ENCODE data around the gene SBSN.

The SBSN gene

GRCh38 chr19:35560271-35560670 is 32.2 kb upstream of the SBSN start:
- ATAC-seq (ENCODE audit: insufficient read depth, low read depth): no peak
- Histone ChIP-seq H3K27ac (ENCODE audit: low read length) (no peak overlapping the region), H3K79me2 (ENCODE audit: insufficient read depth, low read length) (no peaks in the 10 kb centered on the region)

GRCh38 chr19:35559781-35560180 is 31.7 kb upstream of the SBSN start:
- Histone ChIP-seq H3K27me3 (ENCODE audit: insufficient read depth, low read length, poor library complexity) (no peaks in the 10 kb centered on the region), H3K4me1 (ENCODE audit: insufficient read depth, low read length) (no peaks in the 10 kb centered on the region), H3K9ac (ENCODE audit: low read depth, low read length) (no peak overlapping the region), H3K9me3 (ENCODE audit: insufficient read depth, low read length, severe bottlenecking) (no peaks in the 10 kb centered on the region), H3K36me3 (ENCODE audit: insufficient read depth, low read length) (no peaks in the 10 kb centered on the region), H3K79me2 (ENCODE audit: insufficient read depth, low read length) (no peaks in the 10 kb centered on the region), H3K4me2 (ENCODE audit: insufficient read depth, low read length) (no peak overlapping the region), H2AFZ (ENCODE audit: low read depth, low read length) (no peak overlapping the region), H3K4me3 (ENCODE audit: low read depth in 1 of 2, low read length in 2 of 2) (no peak overlapping the region), H4K20me1 (ENCODE audit: insufficient read depth, low read length) (0 out of 2 replicates have a peak, but pooled peaks cover 5% of the 10 kb centered on the region), H3K27ac (ENCODE audit: low read length) (no peak overlapping the region)
- ATAC-seq (ENCODE audit: insufficient read depth, low read depth) (no peak), DNase-seq (no peak)
- TF ChIP-seq EZH2 (IDR thresholded peaks at IDR 0.05; ENCODE audit: borderline replicate concordance, low read depth, low read length, severe bottlenecking) (no peak), CTCF (IDR thresholded peaks at IDR 0.05; ENCODE audit: borderline replicate concordance, extremely low read depth, low read length, poor library complexity, severe bottlenecking) (no peak)

More at GRCh38 chr19:35560271-35560670, 32.2 kb upstream of the SBSN start:
- no peak overlapping the region for H3K4me2 ChIP-seq (ENCODE audit: insufficient read depth, low read length)
- no peaks in the 10 kb centered on the region for H3K36me3 ChIP-seq (ENCODE audit: insufficient read depth, low read length)
- no peak overlapping the region for H2AFZ ChIP-seq (ENCODE audit: low read depth, low read length)
- DNase-seq: no peak
- H3K27me3 ChIP-seq (ENCODE audit: insufficient read depth, low read length, poor library complexity): no peaks in the 10 kb centered on the region
- H3K4me3 ChIP-seq (ENCODE audit: low read depth in 1 of 2, low read length in 2 of 2): no peak overlapping the region
- H3K9ac ChIP-seq (ENCODE audit: low read depth, low read length): no peak overlapping the region
- 0 out of 2 replicates have a peak, but pooled peaks cover 2% of the 10 kb centered on the region for H4K20me1 ChIP-seq (ENCODE audit: insufficient read depth, low read length)
- no peaks in the 10 kb centered on the region for H3K4me1 ChIP-seq (ENCODE audit: insufficient read depth, low read length)
- no peaks in the 10 kb centered on the region for H3K9me3 ChIP-seq (ENCODE audit: insufficient read depth, low read length, severe bottlenecking)
- no peak for TF ChIP-seq EZH2 (IDR thresholded peaks at IDR 0.05; ENCODE audit: borderline replicate concordance, low read depth, low read length, severe bottlenecking)

DNA sequence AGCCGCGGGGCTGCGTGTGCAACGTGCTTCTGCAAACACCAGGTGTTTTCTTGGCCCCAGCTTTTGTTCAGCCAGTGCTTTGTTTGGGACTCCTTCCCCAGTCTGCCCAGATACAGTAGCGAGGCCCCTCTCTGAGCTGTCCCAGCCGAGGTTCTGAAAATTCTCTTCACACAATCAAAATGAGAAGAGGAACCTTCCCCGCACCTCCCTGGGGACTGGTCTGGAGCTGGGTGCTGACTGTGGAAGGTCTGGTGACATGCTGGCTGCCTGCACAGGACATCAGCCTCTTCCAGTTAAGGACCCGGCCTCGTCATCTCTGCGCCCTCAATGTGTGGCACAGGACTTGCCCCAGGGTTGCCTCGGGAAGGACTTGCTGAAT is 31.2 kb upstream of the SBSN start:
- Histone ChIP-seq H3K27me3 (ENCODE audit: insufficient read depth, low read length, poor library complexity) (no peaks in the 10 kb centered on the region), H3K4me3 (ENCODE audit: low read depth in 1 of 2, low read length in 2 of 2) (no peak overlapping the region), H3K9me3 (ENCODE audit: insufficient read depth, low read length, severe bottlenecking) (no peaks in the 10 kb centered on the region), H3K27ac (ENCODE audit: low read length) (no peak overlapping the region), H2AFZ (ENCODE audit: low read depth, low read length) (no peak overlapping the region), H3K36me3 (ENCODE audit: insufficient read depth, low read length) (no peaks in the 10 kb centered on the region), H3K79me2 (ENCODE audit: insufficient read depth, low read length) (no peaks in the 10 kb centered on the region), H3K9ac (ENCODE audit: low read depth, low read length) (no peak overlapping the region), H4K20me1 (ENCODE audit: insufficient read depth, low read length) (0 out of 2 replicates have a peak, but pooled peaks cover 5% of the 10 kb centered on the region), H3K4me2 (ENCODE audit: insufficient read depth, low read length) (no peak overlapping the region), H3K4me1 (ENCODE audit: insufficient read depth, low read length) (no peaks in the 10 kb centered on the region)
- DNase-seq (no peak), ATAC-seq (ENCODE audit: insufficient read depth, low read depth) (no peak)
- TF ChIP-seq CTCF (IDR thresholded peaks at IDR 0.05; ENCODE audit: borderline replicate concordance, extremely low read depth, low read length, poor library complexity, severe bottlenecking): no peak
- no peak for TF ChIP-seq EZH2 (IDR thresholded peaks at IDR 0.05; ENCODE audit: borderline replicate concordance, low read depth, low read length, severe bottlenecking)

DNA sequence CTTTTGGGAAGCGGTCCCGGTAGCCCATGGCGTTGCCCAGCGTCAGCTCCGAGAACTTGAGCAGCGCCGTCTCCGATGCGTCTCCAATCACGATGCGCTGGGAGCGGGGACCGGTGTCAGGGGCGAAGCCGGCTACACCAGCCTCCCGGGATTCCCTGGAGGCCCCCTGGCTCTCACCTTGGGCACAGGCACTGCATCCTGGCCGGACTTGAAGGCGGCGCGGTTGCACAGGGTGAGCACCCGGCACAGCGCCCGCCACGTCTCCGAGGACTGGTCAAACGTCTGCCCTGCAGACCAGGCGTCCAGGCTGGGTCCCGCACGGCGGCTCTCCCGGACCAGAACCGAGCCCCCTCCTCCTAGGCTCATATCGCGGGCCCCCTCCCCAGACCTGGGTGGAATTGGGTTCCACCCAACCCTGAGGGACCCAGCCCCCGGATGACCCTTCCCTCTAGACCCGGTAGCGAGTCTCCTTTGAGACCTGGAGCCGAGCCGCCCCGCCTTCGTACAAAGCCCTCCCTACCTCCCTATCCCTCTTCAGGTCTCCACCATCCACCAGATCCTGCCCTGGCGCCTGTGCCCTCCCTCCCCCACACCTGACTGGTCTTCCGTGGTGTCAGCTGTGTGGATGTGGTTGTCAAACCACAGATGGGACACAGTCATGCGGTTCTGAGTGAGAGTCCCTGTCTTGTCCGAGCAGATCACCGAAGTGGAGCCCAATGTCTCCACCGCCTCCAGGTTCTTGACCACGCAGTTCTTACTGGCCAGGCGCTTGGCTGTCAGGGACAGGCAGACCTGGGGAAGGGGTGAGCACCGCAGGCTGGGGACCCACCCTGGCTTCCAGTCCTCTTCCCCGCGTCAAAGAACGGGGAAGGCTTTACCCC is 30.5 kb upstream of the SBSN start:
- H3K27me3 ChIP-seq (ENCODE audit: insufficient read depth, low read length, poor library complexity): no peaks in the 10 kb centered on the region

More for the DNA sequence above, 30.5 kb upstream of the SBSN start:
- DNase-seq (no peak), ATAC-seq (ENCODE audit: insufficient read depth, low read depth) (no peak)
- no peak overlapping the region for H3K4me2 ChIP-seq (ENCODE audit: insufficient read depth, low read length)
- no peak overlapping the region for H3K9ac ChIP-seq (ENCODE audit: low read depth, low read length)
- TF ChIP-seq CTCF (IDR thresholded peaks at IDR 0.05; ENCODE audit: borderline replicate concordance, extremely low read depth, low read length, poor library complexity, severe bottlenecking) (no peak), EZH2 (IDR thresholded peaks at IDR 0.05; ENCODE audit: borderline replicate concordance, low read depth, low read length, severe bottlenecking) (no peak)
- H3K9me3 ChIP-seq (ENCODE audit: insufficient read depth, low read length, severe bottlenecking): no peaks in the 10 kb centered on the region
- H3K36me3 ChIP-seq (ENCODE audit: insufficient read depth, low read length): no peaks in the 10 kb centered on the region
- H3K79me2 ChIP-seq (ENCODE audit: insufficient read depth, low read length): no peaks in the 10 kb centered on the region
- 0 out of 2 replicates have a peak, but pooled peaks cover 5% of the 10 kb centered on the region for H4K20me1 ChIP-seq (ENCODE audit: insufficient read depth, low read length)
- H3K4me1 ChIP-seq (ENCODE audit: insufficient read depth, low read length): no peaks in the 10 kb centered on the region
- no peak overlapping the region for H3K4me3 ChIP-seq (ENCODE audit: low read depth in 1 of 2, low read length in 2 of 2)
- H3K27ac ChIP-seq (ENCODE audit: low read length): no peak overlapping the region
- H2AFZ ChIP-seq (ENCODE audit: low read depth, low read length): no peak overlapping the region
